ENCODE measurements around the gene ANKRD11.
"Not testable (repeated sequence)": the region's sequence is repeated elsewhere in the genome, so short reads cannot be mapped to it uniquely, and the experiment has no call there.

ANKRD11 gene

GRCh38 chr16:89478576-89479221 is 11.7 kb downstream of the ANKRD11 start:
- no peak for DNase-seq (ENCODE audit: low spot score)

- DNase-seq (ENCODE audit: low spot score): no peak
These were observed 13.5 kb downstream of the ANKRD11 start for GRCh38 chr16:89476811-89477261.

GRCh38 chr16:89476379-89476778 is 14.0 kb downstream of the ANKRD11 start:
- no peak for DNase-seq (ENCODE audit: low spot score)

GRCh38 chr16:89475144-89475543 is 15.2 kb downstream of the ANKRD11 start:
- DNase-seq (ENCODE audit: low spot score): no peak

- no peak for DNase-seq (ENCODE audit: low spot score)
These were observed 16.5 kb downstream of the ANKRD11 start for GRCh38 chr16:89473791-89474414.

GRCh38 chr16:89473136-89473712 is 17.1 kb downstream of the ANKRD11 start:
- DNase-seq (ENCODE audit: low spot score): no peak

GRCh38 chr16:89472711-89473075 is 17.7 kb downstream of the ANKRD11 start:
- no peak for DNase-seq (ENCODE audit: low spot score)

- no peak for DNase-seq (ENCODE audit: low spot score)
These were observed 23.0 kb downstream of the ANKRD11 start for GRCh38 chr16:89467382-89467781.

GRCh38 chr16:89466920-89467319 is 23.4 kb downstream of the ANKRD11 start:
- no peak for DNase-seq (ENCODE audit: low spot score)

- not testable (repeated sequence) for DNase-seq (ENCODE audit: low spot score)
These were observed 27.0 kb downstream of the ANKRD11 start for GRCh38 chr16:89463312-89463711.

- DNase-seq (ENCODE audit: low spot score): not testable (repeated sequence)
These were observed 27.7 kb downstream of the ANKRD11 start for GRCh38 chr16:89462639-89463038.

GRCh38 chr16:89461890-89462289 is 28.5 kb downstream of the ANKRD11 start:
- not testable (repeated sequence) for DNase-seq (ENCODE audit: low spot score)

GRCh38 chr16:89460556-89460955 is 29.8 kb downstream of the ANKRD11 start:
- DNase-seq (ENCODE audit: low spot score): no peak

GRCh38 chr16:89458967-89459366 is 31.4 kb downstream of the ANKRD11 start:
- no peak for DNase-seq (ENCODE audit: low spot score)

- DNase-seq (ENCODE audit: low spot score): no peak
These were observed 31.8 kb downstream of the ANKRD11 start for GRCh38 chr16:89458551-89458950.

GRCh38 chr16:89456419-89456959 is 33.9 kb downstream of the ANKRD11 start:
- no peak for DNase-seq (ENCODE audit: low spot score)

- no peak for DNase-seq (ENCODE audit: low spot score)
These were observed 34.7 kb downstream of the ANKRD11 start for GRCh38 chr16:89455692-89456091.

GRCh38 chr16:89455178-89455577 is 35.2 kb downstream of the ANKRD11 start:
- no peak for DNase-seq (ENCODE audit: low spot score)

GRCh38 chr16:89454378-89455125 is 35.8 kb downstream of the ANKRD11 start:
- not testable (repeated sequence) for DNase-seq (ENCODE audit: low spot score)

- DNase-seq (ENCODE audit: low spot score): peak; percentile 9
These were observed 36.6 kb downstream of the ANKRD11 start for GRCh38 chr16:89453501-89454321.

- no peak for DNase-seq (ENCODE audit: low spot score)
These were observed 37.4 kb downstream of the ANKRD11 start for GRCh38 chr16:89452925-89453324.

GRCh38 chr16:89452241-89452640 is 38.1 kb downstream of the ANKRD11 start:
- DNase-seq (ENCODE audit: low spot score): no peak

All from LoVo (cell line).